Spleen (tissue), 3 donors: ENCODE data around the gene SLC17A4.

Experiments used
- POLR2A ChIP-seq, 3 donors: fragments of 450-650 bp; IDR thresholded peaks; one replicate each; pipeline ENCODE4 v1.5.1; 2017; ENCODE audit warnings: antibody characterized with exemption in 3 of 3, mild to moderate bottlenecking in 1 of 3
- POLR2AphosphoS5 ChIP-seq, 3 donors: sonication (generic); formaldehyde crosslinking; IDR thresholded peaks; one replicate each; pipeline ENCODE4 v1.5.1; 2017; ENCODE audit warnings: antibody characterized with exemption in 3 of 3

- TF ChIP-seq POLR2AphosphoS5 (IDR thresholded peaks at IDR 0.05) (no peak), POLR2A (IDR thresholded peaks at IDR 0.05) (no peak)
These were observed 8.7 kb upstream of the SLC17A4 start for GRCh38 chr6:25745836-25746235.
